Activated T-cell treated with anti-CD3 and anti-CD28 coated beads for 24 hours (primary cell): Measurements from ENCODE around the gene CD5L.

Experiments used
- DNase-seq: peaks from one replicate; pipeline ENCODE4 v3.0.0-alpha.2; 2020; ENCODE audit warnings: low read depth

The CD5L gene

GRCh38 chr1:157813269-157813668 lies 28.3 kb downstream of the CD5L start:
- no peak for DNase-seq

- no peak for DNase-seq
Observed at GRCh38 chr1:157806431-157807149, 35.0 kb downstream of the CD5L start.

GRCh38 chr1:157803851-157804250 lies 37.8 kb downstream of the CD5L start:
- DNase-seq, result no peak

- DNase-seq, result no peak
Observed at GRCh38 chr1:157799996-157800395, 41.6 kb downstream of the CD5L start.

- no peak for DNase-seq
Observed at GRCh38 chr1:157798211-157798610, 43.4 kb downstream of the CD5L start.

- DNase-seq, result no peak
Observed at GRCh38 chr1:157785248-157785647, 56.4 kb downstream of the CD5L start.

- no peak for DNase-seq
Observed at GRCh38 chr1:157784801-157785200, 56.8 kb downstream of the CD5L start.

GRCh38 chr1:157782931-157783330 lies 58.7 kb downstream of the CD5L start:
- DNase-seq, result no peak

- DNase-seq, result no peak
Observed at GRCh38 chr1:157781048-157781447, 60.6 kb downstream of the CD5L start.
